ENCODE data around the gene GOT1. TPM values are rescaled to one million over a fixed set of nuclear protein-coding genes. Genes with fewer than 3 reads are reported as not detected.

Gene GOT1
- polyA plus RNA-seq, 3 donors, result 75.3 to 87.4 (median 78.5) TPM

DNA sequence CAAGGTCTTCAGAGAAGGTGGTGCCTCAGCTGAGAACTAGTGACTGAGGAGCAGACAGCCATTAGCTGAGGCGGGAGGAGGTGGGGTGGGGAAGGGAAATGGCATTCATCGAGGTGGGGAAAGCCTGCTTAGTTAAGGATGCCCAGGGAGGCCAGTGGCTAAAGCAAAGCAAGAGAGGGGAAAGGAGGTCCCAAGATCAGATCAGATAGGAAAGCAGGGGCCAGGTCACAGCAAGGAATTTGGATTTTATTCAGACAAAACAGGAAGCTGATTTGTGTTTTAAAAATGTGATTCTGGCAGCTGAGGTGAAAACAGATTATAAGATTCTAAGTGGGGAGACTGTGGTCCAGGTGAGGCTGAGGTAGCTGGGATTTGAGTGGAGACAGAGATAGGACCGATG, 55.5 kb downstream of the GOT1 start:
- no peak for DNase-seq (ENCODE audit: extremely low read depth in 1 of 11, low read depth in 9 of 11, low spot score in 4 of 11)

DNA sequence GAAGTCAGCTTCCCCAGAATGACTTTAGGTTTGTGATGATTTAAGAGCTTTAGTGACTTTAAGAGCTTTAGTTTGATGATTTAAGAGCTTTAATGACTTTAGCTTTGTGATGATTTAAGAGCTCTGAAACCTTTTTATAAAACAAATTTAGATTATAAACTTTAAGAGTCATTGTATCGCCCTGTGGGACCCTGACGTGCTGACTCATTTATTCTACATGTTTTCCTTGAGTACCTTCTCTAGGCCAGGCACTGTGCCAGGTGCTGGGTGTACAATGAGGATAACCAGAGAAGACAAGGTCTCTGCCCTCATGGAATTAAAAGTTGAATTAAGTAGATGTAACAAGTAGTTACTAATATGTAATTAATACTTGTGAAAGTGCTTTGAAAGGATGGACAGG, 55.9 kb downstream of the GOT1 start:
- DNase-seq (ENCODE audit: extremely low read depth in 1 of 11, low read depth in 9 of 11, low spot score in 4 of 11), result no peak

DNA sequence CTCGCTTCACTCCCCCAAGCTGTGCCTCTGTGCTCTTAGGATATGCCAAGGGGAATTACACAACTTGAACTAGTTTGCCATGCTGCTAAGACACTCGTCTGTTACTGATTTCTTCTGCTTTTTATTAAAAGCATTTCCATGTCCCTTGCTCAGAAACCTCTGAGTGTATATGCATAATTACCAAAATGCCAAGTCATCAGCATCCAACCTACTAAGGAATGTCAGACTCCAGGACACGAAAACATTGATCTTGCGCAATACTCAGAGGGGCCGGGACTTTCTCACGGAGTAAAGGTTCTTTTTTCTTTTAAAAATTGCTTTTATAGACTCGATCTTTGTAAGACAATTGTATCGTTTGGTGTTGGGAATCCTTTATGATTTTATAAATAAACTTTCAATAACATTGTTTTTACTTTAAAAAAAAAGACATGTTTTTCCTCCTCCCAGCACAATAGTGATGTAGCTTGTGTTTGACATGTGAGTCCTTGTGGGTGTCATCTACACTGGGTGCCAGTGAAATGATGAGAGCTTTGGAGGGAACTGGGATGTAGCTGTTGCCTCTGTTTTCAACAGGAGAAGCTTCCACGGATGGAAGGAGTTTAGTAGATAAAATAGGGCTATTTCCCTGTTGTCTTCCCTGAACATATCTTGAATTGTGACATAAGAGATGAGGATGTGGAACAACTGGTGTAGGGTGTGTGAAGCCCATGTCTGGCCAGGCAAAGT, 57.7 kb downstream of the GOT1 start:
- peak in 1 of 11 donors; percentile 17 for DNase-seq (ENCODE audit: extremely low read depth in 1 of 11, low read depth in 9 of 11, low spot score in 4 of 11)

DNA sequence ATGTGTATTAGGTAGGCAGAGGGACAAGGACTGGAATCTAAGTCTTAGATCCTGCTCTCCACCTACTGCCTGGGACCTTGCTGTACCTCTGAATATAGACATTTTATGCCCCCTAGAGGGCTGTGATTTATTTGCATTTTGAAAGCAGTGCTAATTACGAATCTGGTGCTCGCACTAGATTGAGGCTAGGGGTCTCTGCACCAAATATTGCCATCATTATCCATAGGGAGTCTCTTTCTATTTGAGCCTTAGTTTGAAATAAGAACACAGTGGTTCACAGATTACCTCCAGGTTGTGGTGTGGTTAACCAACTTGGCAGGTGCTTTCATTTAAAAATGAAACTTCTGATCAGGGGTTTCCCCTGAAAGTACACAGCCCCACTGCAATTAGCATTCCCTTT, 59.4 kb downstream of the GOT1 start:
- peak in 1 of 11 donors; percentile 14 for DNase-seq (ENCODE audit: extremely low read depth in 1 of 11, low read depth in 9 of 11, low spot score in 4 of 11)

DNA sequence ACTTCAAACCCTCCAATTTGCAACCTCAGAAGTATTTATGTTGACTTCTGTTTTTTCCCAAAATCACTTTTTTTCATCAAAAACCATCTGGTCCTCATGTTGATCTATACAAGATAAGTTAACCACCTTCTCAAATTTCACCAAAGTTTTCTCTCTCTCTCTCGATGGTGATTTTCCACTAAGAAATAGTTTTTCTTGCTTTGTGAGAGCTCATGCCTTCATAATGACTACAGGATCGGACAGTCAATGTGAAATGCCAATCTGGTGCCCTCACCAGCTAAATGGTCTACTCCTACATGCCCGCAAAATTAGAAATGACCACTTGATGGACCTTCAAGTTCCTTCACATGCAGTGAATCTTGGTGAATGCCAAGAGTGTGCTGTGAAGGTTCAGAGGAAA, 60.9 kb downstream of the GOT1 start:
- DNase-seq (ENCODE audit: extremely low read depth in 1 of 11, low read depth in 9 of 11, low spot score in 4 of 11), result no peak

DNA sequence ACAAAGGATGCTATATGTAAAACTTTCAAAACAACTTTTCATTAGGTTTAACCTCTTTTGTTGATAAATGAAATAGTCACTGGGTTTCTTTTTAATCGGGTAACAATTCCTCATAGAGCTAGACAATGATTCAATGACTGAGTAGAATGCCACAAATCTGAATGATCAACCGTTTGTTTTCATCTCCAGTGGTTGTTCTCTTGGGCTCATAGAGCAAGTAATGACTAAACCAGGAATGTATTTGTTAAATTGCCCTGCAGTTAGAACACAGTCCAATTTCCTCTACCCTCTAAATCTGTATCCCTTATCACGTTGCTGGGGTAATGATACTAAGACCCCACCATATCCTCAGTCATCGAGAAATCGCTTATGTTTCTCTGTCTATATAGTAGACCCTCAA, 61.3 kb downstream of the GOT1 start:
- DNase-seq (ENCODE audit: extremely low read depth in 1 of 11, low read depth in 9 of 11, low spot score in 4 of 11), result no peak

DNA sequence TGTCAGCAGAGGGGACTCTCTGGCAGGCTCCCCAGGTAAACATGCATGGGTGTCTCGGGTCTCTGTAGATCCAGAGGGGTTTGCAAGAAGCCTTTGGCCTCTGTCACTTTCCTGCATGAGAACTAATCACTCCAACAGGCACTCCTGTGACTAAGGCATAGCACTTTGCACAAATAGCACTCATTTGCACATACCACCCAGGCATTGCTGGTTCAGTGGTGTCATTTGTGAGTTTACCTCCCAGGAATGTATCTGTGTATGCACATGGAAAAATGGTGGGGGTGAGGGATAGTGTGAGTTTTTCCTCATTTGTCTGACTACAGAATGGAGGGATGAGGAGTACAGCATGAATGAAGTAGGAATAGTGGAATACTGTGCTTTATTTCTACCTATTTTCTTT, 61.8 kb downstream of the GOT1 start:
- DNase-seq (ENCODE audit: extremely low read depth in 1 of 11, low read depth in 9 of 11, low spot score in 4 of 11), result no peak

DNA sequence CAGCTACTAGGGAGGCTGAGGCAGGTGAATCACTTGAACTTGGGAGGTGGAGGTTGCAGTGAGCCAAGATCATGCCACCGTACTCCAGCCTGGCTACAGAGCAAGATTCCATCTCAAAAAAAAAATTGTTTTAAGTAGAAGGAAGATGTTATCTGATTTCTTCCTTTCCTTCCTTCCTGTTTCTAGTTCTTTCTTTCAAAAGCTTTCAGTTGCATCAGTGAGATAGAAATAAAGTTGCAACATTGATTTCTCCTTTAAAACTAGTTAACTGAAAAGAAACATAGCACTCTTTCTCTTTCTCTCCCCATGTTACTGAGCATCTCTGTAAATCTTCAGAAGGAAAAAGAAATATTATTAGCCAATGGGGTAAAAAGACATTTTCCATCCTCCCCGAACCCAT, 63.8 kb downstream of the GOT1 start:
- no peak for DNase-seq (ENCODE audit: extremely low read depth in 1 of 11, low read depth in 9 of 11, low spot score in 4 of 11)

DNA sequence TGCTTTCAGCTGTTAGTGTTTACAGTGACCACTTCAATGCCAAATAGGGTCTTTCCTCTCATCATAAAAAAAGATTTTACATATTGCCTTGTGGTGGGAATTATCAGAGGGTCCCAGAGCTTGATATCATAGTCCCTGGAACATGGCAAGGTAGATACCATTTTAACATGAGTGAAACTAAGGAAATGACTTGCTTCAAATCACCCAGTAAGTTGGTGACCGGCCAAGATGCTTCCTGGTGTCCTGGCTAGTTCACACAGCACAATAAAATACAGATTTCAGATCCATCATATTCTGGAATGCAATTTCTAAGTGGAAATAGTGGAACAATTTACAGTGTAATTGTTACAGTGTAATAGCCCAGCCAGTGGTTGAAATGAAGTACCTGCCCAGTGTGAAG, 64.7 kb downstream of the GOT1 start:
- no peak for DNase-seq (ENCODE audit: extremely low read depth in 1 of 11, low read depth in 9 of 11, low spot score in 4 of 11)

DNA sequence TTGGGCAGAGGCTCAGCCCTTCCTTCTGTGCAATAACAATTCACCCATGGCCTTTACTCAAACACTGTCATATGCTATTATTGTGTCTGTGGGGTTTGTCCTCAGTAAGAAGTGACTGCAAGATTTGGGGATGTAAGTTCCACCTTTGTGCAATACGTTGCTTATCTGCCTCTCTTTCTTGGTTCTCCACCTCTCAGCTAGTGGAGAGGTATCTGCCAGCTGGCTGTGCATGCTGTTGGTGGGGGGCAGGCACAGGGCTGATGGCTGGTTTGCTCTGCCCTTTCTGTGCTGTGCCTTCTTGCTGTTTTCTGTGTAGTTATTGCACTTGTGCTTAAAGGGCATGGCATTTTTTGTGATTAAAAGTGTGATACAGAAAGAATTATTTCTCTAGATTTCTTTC, 65.1 kb downstream of the GOT1 start:
- DNase-seq (ENCODE audit: extremely low read depth in 1 of 11, low read depth in 9 of 11, low spot score in 4 of 11), result no peak

DNA sequence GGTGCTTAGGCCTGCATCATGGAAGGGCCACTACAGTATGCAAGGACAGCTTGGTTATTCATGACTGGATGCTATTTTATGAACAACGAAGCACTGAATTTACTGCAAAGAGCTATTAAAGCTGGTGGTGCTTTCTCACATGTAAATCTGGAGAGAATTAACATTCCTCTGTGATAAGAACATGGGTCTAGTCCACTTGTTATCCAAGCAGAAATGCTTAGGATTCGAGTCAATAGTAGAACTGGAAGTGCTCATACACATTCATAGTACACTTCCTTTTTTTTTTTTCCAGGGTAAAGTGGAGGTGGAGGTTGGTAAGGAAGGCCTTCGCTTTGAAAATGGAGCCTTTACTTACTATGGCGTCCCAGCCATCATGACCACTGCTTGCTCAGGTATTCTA, 66.3 kb downstream of the GOT1 start:
- DNase-seq (ENCODE audit: extremely low read depth in 1 of 11, low read depth in 9 of 11, low spot score in 4 of 11), result no peak

DNA sequence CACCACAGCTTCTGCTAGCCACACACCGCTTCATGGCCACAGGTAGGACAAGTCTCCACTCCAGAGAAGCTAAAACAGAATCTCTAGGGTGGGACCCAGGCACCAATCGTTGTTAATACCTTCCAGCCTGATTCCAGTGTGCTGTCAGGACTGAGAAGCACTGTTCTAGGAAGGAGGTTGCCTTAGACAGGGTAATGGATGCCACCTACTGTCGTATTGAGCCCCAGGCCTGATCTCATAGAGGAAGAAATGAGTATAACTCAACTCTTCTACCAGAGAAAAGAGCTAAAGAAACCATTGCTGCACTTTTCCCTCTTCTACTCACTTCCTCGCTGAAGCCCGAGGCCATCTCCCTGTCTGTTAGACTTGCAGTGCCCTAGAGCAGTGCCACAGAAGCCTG, 69.5 kb downstream of the GOT1 start:
- DNase-seq (ENCODE audit: extremely low read depth in 1 of 11, low read depth in 9 of 11, low spot score in 4 of 11), result no peak

DNA sequence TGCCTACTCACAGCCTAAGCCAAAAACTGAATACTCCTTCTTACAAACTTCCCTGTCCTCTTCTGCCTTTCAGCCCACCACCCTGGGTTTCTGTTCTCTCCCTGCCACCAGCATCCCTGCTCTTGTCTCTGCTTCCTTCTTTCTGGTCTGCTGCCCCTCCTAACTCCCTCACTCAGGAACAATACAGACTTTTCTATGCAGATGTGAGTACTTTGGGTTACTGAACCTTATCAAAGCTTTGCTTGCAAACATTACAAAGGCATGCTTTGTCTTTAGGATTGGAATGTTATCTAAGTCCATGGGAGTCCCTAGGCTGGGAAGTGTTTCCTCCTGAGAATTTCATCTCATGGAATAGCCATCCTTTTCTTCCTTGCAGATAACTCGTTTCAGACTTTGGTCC, 72.3 kb downstream of the GOT1 start:
- no peak for DNase-seq (ENCODE audit: extremely low read depth in 1 of 11, low read depth in 9 of 11, low spot score in 4 of 11)

DNA sequence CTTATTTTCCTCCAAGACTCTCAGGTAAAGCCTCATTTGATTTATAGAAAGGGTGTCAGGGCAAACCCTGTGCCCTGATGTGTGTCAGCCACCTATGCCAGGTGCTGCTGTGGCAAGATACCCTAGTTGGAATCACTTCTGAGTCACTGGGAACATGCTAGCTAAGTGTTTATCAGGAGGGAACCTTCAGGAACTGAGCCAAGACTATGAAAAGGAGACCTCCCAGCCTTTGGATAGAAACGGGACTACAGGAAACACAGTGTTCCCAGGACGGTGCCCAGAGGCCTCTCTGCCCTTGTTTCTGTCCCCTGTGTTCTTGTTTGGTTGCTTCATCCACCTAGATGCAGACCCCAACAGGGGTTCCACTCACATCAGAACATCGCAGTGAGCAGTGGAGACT, 72.7 kb downstream of the GOT1 start:
- no peak for DNase-seq (ENCODE audit: extremely low read depth in 1 of 11, low read depth in 9 of 11, low spot score in 4 of 11)

DNA sequence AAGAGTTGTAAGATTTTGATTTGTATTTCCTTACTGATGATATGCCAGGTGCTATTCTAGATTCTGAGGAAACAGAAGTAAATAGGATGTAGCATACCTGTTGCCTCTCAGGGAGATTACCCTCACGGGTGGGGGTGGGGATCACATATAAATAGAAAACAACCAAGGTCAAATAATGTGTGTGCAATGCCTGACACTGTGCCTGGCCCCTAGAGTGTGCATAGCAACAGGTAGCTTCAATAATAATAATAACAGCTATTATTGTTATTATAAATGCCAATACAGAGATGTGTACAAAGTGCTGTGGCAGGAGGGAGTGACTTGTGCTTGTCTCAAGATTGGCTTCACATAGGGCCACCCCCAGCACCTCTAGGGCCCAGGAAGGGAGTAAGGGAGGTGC, 77.2 kb downstream of the GOT1 start:
- no peak for DNase-seq (ENCODE audit: extremely low read depth in 1 of 11, low read depth in 9 of 11, low spot score in 4 of 11)

DNA sequence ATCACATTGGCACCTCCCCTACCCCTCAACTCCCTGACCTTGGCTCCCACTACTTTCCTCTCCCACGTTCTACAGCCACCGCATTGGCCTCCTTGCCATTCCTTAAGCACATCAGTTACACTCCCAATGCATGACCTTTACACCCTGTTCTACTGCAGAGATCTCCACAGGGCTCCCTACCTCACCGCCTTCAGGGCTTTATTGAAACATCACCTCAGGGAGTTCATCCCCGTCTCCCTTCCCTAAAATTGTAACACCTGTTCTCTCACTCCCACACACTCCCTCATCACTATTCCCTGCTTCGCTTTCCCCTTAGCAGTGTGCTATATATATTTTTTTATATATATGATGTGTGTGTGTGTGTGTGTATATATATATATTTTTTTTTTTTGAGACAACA, 82.8 kb downstream of the GOT1 start:
- no peak for DNase-seq (ENCODE audit: extremely low read depth in 1 of 11, low read depth in 9 of 11, low spot score in 4 of 11)

Other genes starting within 250 kb of the GOT1 start
- 1 to 10 TPM in 1 of 3 donors, under 1 TPM in 2; 0.65 to 1.4 (median 0.92) TPM for gene HPSE2, start 194.8 kb downstream of the GOT1 start, polyA plus RNA-seq (ENCODE audit: insufficient read length in 3 of 3)
- gene CNNM1, start 101.3 kb downstream of the GOT1 start, polyA plus RNA-seq (ENCODE audit: insufficient read length in 3 of 3), result 1 to 10 TPM; 1.5 to 2.1 (median 1.9) TPM
- under 1 TPM in 1 of 3 donors, not detected in 2; 0.08 TPM for gene NKX2-3, start 102.3 kb upstream of the GOT1 start, polyA plus RNA-seq (ENCODE audit: insufficient read length in 3 of 3)
- 10 to 100 TPM; 36.6 to 50.8 (median 38.2) TPM for gene SLC25A28, start 189.8 kb upstream of the GOT1 start, polyA plus RNA-seq (ENCODE audit: insufficient read length in 3 of 3)
- gene ENTPD7, start 228.9 kb upstream of the GOT1 start, polyA plus RNA-seq (ENCODE audit: insufficient read length in 3 of 3), result 10 to 100 TPM; 19.5 to 20.8 (median 20.5) TPM

Measured in renal cortex interstitium (tissue), 11 donors.